IPS-18c (cell line): ENCODE data around the gene SLC25A12.
"Not testable (repeated sequence)": the region's sequence is repeated elsewhere in the genome, so short reads cannot be mapped to it uniquely, and the experiment has no call there.

ENCODE experiments used
- H3K4me3 ChIP-seq: 2 replicates; pipeline ENCODE4 v1.7.0; 2013; ENCODE audit warnings: low read depth, mild to moderate bottlenecking, low read length, moderate library complexity; ENCODE audit not compliant: insufficient read depth
- H3K9me3 ChIP-seq: one replicate; pipeline ENCODE4 v1.6.1; 2013; ENCODE audit warnings: mild to moderate bottlenecking, low read length, moderate library complexity; ENCODE audit not compliant: control insufficient read depth, insufficient read depth

SLC25A12 gene

GRCh38 chr2:171808885-171809284, 85.2 kb downstream of the SLC25A12 start:
- not testable (repeated sequence) for H3K4me3 ChIP-seq, H3K9me3 ChIP-seq

GRCh38 chr2:171807831-171808393, 86.1 kb downstream of the SLC25A12 start:
- Histone ChIP-seq H3K9me3 (no peaks in the 10 kb centered on the region), H3K4me3 (no peak overlapping the region)

GRCh38 chr2:171807119-171807518, 86.9 kb downstream of the SLC25A12 start:
- H3K9me3 ChIP-seq, result no peaks in the 10 kb centered on the region
- no peak overlapping the region for H3K4me3 ChIP-seq

GRCh38 chr2:171804456-171804855, 89.6 kb downstream of the SLC25A12 start:
- no peaks in the 10 kb centered on the region for H3K9me3 ChIP-seq
- no peak overlapping the region for H3K4me3 ChIP-seq

GRCh38 chr2:171803757-171804156, 90.3 kb downstream of the SLC25A12 start:
- H3K9me3 ChIP-seq, result no peaks in the 10 kb centered on the region
- H3K4me3 ChIP-seq, result no peak overlapping the region

- H3K4me3 ChIP-seq, result no peak overlapping the region
- no peaks in the 10 kb centered on the region for H3K9me3 ChIP-seq
Observed at GRCh38 chr2:171800639-171801038, 93.4 kb downstream of the SLC25A12 start.

GRCh38 chr2:171798156-171798820, 95.8 kb downstream of the SLC25A12 start:
- H3K9me3 ChIP-seq, result no peaks in the 10 kb centered on the region
- no peak overlapping the region for H3K4me3 ChIP-seq

- H3K4me3 ChIP-seq, result no peak overlapping the region
- no peaks in the 10 kb centered on the region for H3K9me3 ChIP-seq
Observed at GRCh38 chr2:171794918-171795317, 99.1 kb downstream of the SLC25A12 start.

GRCh38 chr2:171793691-171794678, 100.1 kb downstream of the SLC25A12 start:
- H3K4me3 ChIP-seq, result no peak overlapping the region
- H3K9me3 ChIP-seq, result no peaks in the 10 kb centered on the region

GRCh38 chr2:171792886-171793580, 101.0 kb downstream of the SLC25A12 start:
- H3K4me3 ChIP-seq, result no peak overlapping the region
- no peaks in the 10 kb centered on the region for H3K9me3 ChIP-seq

GRCh38 chr2:171792157-171792556, 101.9 kb downstream of the SLC25A12 start:
- no peak overlapping the region for H3K4me3 ChIP-seq
- no peaks in the 10 kb centered on the region for H3K9me3 ChIP-seq

- H3K9me3 ChIP-seq, result no peaks in the 10 kb centered on the region
Observed at GRCh38 chr2:171791361-171791760, 102.7 kb downstream of the SLC25A12 start.

GRCh38 chr2:171789956-171790355, 104.1 kb downstream of the SLC25A12 start:
- H3K9me3 ChIP-seq, result no peaks in the 10 kb centered on the region
- no peak overlapping the region for H3K4me3 ChIP-seq

More at GRCh38 chr2:171791361-171791760, 102.7 kb downstream of the SLC25A12 start:
- no peak overlapping the region for H3K4me3 ChIP-seq

GRCh38 chr2:171788316-171788993, 105.6 kb downstream of the SLC25A12 start:
- Histone ChIP-seq H3K9me3 (no peaks in the 10 kb centered on the region), H3K4me3 (no peak overlapping the region)

- Histone ChIP-seq H3K4me3 (no peak overlapping the region), H3K9me3 (no peaks in the 10 kb centered on the region)
Observed at GRCh38 chr2:171787333-171788072, 106.5 kb downstream of the SLC25A12 start.

GRCh38 chr2:171785450-171785849, 108.6 kb downstream of the SLC25A12 start:
- Histone ChIP-seq H3K9me3 (no peaks in the 10 kb centered on the region), H3K4me3 (no peak overlapping the region)
